UCSD-AML1 (cell line): Measurements from ENCODE around the gene DGCR6L.
"Not testable (repeated sequence)": the region's sequence is repeated elsewhere in the genome, so short reads cannot be mapped to it uniquely, and the experiment has no call there.

ENCODE experiments used
- DNase-seq: peaks from one replicate; lab custom pipeline; 2025; ENCODE audit not compliant: unreplicated experiment; lab: John Stamatoyannopoulos, UW

The DGCR6L gene

GRCh38 chr22:20292673-20293232 lies 27.1 kb downstream of the DGCR6L start:
- DNase-seq: no peak

GRCh38 chr22:20292108-20292507 lies 27.8 kb downstream of the DGCR6L start:
- no peak for DNase-seq

GRCh38 chr22:20291604-20292063 lies 28.2 kb downstream of the DGCR6L start:
- DNase-seq: no peak

DNA sequence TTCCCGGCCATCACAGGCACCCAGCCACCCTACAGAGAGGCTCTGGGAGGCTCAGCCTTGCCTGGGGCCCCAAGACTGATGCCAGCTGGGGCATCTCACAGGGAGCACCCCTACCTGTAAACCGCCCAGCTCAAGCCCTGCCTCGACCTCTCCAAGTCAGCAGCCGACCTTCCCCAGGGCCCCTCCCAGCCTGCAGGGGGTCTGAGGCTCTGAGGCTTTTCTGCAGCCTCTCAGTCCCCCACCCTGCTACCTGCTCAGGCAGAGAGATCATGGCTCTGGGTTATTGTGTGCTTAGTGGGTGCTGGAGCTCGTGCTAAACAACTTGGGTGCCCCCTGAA lies 28.6 kb downstream of the DGCR6L start:
- no peak for DNase-seq

DNA sequence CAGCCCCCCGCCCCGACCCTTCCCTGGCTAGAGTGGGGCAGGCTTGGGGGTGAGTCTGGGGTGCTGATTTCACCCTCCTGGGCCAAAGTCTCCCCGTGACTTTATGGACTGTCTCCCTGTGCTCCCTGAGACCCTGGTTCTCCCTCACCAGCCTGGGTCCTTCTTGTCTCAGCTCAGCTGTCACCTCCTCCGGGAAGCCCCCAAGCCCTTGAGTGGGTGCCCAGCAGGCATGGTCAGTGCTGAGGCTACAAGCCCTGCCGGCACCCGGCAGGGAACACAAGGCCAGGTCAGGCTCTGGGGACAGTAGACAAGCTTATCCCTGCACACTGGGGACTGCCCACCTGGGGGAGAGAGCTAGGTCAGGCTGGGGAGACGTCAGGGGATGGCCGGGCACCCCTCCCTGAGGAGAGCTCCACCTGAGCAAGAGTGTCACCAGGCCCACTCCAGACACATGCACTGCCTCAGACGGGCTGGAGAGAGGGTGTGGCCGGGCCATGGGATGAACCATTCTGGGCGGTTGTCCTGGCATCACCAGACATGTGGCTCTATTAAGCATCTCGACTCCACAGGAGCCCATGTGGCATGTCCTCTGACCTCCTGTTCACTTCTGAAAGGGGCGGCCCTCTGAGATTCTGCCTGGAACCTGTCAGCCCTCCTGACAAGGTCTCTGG lies 29.1 kb downstream of the DGCR6L start:
- no peak for DNase-seq

- DNase-seq: no peak
Measured at GRCh38 chr22:20290045-20290392, 29.8 kb downstream of the DGCR6L start.

DNA sequence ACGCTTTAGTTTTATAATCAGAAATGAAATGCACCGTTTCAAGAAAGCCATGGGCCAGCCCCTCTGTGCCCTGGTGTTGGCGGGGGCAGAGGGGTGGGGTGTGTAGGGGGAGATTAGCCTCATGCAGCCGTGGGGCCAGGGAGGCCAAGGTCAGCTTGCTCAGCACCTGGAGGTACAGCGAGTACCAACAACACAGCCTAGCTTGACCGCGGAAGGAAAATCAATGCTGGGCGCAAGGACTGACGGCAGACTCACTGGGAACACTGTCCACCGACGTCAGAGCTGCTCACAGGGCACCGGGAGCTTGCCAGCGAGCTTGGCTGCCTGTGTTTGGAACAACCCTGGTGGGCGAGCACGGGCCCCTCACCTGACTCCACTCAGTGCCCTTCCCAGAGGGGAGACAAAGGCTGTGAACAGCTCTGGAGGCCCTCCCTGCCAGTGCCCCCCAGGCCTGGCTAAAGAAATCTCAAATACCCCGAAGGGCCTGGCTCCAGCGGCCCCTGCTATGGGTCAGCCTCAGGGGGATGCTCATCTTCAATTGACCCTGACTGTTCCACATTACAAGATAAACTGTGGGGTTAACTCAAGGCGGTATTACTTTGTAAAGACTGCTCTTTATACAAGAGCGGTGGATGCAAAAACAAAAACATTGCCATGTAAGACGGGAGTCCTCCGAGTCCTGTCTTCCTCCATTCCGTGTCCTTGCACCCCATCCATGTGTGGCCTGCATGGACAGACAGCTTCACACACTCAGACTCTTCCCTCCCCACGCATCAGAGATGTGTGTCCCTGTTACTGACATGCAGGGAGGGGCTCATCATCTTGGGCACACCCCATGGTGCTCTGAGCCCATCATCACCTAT lies 30.4 kb downstream of the DGCR6L start:
- DNase-seq: not testable (repeated sequence)

GRCh38 chr22:20286784-20287423 lies 33.0 kb downstream of the DGCR6L start:
- DNase-seq: not testable (repeated sequence)

DNA sequence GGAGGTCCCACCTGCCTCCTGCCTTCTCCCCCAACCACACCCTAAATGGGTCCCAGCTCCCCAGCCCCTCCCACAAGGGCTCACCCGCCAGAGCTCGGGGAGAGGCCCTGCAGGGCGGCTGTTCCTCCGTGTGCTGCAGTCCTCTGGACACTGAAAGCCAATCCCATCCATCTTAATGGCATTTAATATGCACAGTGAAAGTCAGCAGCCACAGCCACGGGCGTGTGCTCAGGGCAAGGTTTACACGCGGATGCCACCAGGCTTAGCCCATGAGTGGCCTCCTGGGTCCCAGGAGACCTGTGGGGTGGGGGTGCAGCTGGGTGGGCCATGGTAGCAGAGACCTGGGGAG lies 33.6 kb downstream of the DGCR6L start:
- DNase-seq: not testable (repeated sequence)

GRCh38 chr22:20285473-20286311 lies 34.2 kb downstream of the DGCR6L start:
- DNase-seq: peak; percentile 74

DNA sequence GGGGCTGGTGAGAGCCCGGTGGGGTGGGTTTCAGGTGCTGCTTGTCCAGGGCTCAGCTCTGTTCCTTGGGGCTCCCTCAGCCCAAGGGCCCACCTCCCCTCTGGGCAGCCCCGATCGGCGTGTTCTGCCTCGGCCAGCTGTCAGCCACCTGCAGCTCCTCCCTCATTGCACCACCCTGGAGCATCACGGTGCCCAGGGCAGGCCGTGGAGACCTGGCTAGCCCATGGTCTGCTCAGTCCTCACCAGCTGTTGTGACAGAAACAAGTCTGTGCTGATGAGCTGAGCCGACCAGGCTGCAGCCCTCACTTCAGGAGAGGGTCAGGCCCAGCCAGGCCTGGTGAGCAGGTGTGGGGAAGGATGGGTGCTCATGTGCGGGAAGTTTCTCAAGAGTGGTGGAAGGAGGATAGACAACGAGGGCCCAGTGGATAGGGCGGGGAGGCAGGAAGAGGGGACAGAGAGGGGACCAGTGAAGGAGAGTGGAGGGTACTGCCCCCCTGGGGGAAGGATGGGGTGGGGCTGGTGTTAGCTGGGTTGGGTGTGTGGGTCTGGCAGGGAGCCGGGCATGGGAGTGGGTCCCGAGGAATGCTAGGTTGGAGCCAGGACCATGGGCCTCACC lies 35.3 kb downstream of the DGCR6L start:
- no peak for DNase-seq

DNA sequence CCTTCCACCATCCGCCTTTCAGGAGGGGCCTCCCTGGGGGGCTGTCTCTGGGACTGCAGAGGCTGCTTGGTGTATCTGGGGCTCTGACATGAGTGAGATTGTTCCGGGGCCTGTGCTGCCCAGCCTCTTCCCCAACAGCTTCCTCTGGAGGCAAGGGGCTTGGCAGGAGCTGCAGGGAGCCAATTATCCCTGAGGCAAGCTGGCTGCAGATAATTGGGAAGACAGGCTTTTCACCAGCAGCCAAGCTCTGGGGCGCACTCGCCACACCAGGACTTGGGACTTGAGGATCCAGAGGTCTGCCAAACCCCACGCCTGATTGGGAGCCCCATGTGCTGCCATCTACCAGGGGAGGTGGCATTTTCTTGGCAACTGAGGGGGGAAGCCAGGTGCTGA lies 36.2 kb downstream of the DGCR6L start:
- no peak for DNase-seq

GRCh38 chr22:20282901-20283673 lies 36.8 kb downstream of the DGCR6L start:
- no peak for DNase-seq

GRCh38 chr22:20281891-20282290 lies 38.0 kb downstream of the DGCR6L start:
- no peak for DNase-seq

DNA sequence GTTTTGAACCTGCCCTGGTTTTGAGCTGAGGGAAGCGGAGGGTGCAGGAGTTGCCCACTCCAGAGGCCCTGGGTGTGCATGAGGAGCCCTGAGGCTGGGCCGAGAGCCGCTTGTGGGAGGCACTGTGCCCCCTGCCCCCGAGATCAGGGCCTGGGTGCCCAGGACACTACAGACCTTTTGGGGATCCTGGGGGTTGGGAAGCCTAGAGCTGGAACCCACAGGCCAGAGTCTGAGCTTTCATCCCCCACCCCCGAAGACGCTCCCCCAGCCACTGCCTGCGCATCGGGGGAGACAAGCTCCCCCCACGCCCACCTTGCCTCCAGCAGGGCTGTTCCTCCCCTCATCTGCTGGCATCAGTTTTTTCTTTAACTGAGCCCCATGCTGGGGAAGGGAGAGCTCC lies 38.4 kb downstream of the DGCR6L start:
- not testable (repeated sequence) for DNase-seq

DNA sequence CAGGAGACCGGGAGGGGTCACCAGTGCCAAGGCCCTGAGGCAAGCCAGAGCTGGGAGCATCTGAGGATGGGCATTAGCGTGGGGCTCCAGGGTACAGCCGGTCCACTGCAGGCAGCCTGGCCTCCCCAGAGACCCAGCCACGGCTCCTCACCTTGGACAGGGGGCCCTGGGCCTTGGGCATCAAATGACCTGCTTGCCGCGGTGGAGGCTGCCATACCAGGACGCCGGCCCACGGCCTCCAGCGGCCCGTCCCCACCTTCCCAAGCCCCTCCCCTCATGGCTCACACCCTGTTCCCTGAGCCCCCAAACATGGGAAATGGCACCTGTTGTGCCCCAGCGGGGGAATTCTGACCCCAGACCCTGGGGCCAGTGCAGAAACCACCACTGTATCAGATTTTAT lies 39.0 kb downstream of the DGCR6L start:
- no peak for DNase-seq

DNA sequence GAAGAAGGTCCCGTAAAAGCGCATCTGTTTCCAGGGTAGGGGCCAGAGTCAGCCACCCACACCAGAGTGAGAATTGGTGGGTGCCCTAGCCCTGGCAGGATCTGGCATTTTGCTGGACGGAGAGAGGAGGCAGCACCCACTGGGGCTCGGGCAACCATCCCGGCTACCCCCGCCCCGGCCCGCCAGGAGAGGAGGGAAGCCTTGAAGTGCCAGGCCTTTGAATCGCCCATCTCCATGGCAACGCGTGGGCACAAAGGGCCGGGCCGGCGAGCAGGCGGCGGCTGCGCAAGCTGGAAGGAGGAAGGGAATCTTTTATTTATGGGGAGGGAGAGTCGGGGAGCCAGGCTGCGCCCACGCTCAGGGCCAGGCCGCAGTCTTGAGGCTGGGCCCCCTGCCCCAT lies 39.7 kb downstream of the DGCR6L start:
- DNase-seq: not testable (repeated sequence)

GRCh38 chr22:20279662-20280134 lies 40.2 kb downstream of the DGCR6L start:
- no peak for DNase-seq

GRCh38 chr22:20278726-20279490 lies 41.0 kb downstream of the DGCR6L start:
- not testable (repeated sequence) for DNase-seq
